HUDEP-2 (cell line): Measurements from ENCODE around the gene APBA3.

Experiments used
- DNase-seq, 76 experiments: peaks; one replicate each; lab custom pipeline; 2025; ENCODE audit not compliant: unreplicated experiment in 76 of 76; lab: John Stamatoyannopoulos, UW

The APBA3 gene

DNA sequence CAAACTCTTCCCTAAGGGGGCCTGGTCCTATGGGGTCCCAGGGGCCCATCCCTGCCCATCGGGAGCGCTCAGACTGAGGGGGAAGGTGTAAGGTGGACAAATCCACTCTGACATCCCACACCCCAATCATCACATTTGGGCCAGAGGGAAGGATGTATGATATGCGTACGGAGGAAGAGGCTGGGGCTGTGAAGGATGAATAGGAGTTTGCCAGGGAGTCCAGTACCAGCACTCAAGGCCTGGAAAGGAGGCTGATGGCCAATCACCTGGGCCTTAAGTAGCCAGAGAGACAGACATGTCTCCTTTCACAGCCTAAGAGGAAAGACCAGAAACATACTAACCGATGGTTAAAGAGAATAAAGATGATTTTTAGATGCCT, 38.4 kb downstream of the APBA3 start:
- DNase-seq: no peak

DNA sequence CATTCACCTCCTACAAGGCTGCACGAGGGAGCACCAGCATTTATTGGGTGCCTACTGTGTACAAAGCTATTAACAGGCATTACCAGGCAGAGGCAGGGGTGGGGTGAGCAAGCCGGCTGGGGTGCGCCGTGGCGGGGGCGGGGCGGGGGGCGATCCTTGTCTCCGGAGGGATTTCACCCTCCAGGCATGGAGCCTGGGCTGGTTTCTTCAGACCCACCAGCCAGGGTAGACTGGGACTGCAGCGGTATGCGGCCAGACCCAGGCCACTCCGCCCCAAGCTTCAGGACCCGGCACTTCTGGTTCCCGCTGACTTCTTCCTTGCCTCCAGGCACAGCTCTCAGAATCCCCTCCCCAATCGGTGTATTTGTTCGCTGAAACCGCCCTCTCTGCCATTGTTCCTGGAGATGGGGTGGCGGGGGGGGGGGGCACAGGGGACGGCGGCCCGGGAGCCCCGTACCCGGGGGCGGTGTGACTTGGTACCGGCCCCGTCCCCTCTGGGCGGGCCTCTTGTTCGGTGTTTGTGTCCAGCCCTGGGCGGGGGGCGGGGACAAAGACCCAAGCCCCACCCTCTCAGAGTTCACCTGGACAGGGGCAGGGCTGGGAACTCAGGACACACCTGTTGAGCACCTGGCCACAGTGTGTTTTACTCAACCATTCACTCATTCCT, 38.9 kb downstream of the APBA3 start:
- DNase-seq: no peak

DNA sequence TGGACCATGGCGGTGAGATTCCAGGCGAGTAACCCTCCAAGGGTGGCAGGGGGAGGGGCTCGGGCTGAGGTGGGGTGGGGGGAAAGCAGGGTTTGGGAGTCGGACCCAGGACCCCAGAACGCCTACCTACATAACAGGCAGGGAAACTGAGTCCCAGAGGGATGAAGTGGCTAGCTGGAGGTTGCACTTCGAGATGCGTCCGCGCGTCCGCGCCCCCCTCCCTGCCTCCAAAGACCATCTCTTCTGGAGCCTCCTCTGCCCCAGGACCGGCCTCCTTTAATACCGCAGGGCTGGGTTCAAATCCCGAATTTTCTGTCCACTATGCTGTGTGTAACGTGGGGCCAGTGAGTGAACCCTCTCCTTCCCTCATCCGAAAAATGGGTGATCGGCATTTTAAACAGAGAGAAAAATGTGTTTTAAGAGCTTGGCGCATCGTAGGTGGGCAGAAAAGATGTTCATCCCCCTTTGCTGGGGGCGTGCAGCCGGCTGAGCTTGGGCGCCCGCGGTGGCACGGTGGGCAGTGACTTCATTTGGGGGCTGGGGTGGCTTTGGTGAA, 39.5 kb downstream of the APBA3 start:
- no peak for DNase-seq

- DNase-seq: peak in 67 of 76 experiments; percentile 23 to 95 (median 68)
Measured at GRCh38 chr19:3721131-3721886, 40.2 kb downstream of the APBA3 start.

DNA sequence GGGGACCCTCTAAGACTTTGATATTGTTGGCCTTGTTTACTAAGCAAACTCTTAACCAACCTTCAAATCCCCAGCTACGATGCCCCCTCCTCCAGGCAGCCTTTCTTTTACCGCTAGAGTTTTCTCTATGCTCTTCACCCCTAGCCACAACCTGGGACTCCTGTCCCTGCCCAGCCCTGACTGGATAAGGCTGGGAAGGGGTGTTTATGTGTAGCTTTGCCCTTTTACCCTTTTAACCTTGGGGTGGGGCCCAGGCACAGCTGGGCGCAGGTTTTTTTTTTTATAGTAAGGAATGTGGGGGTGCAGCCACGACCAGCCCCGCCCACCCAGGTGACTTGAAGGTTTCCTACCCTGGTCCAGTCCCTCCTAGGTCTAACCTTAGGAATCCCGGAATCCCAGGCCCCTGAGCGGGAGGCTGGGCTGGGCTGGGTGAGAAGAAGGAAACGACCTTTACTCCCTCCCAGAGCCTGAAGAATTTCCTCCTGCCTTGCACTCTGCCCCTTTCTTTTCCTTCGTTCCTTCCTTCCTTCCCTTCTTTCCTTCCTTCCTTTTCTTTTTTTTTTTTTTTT, 41.1 kb downstream of the APBA3 start:
- DNase-seq: no peak

DNA sequence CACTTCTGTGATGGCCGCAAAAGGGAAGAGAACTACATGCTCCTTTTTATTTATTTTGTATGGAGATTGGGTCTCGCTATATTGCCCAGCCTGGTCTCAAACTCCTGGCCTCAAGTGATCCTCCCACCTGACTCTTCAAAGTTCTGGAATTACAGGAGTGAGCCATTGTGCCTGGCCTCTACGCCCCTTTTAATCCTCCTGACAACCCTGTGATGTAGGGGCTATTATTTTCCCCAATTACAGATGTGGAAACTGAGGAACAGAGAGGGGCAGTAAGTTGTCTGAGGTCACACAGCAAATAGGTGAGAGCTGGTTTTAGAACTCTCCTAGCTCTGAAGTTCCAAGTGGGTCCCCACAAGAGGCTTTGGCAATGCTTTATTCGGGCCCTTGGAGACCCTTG, 41.6 kb downstream of the APBA3 start:
- no peak for DNase-seq

DNA sequence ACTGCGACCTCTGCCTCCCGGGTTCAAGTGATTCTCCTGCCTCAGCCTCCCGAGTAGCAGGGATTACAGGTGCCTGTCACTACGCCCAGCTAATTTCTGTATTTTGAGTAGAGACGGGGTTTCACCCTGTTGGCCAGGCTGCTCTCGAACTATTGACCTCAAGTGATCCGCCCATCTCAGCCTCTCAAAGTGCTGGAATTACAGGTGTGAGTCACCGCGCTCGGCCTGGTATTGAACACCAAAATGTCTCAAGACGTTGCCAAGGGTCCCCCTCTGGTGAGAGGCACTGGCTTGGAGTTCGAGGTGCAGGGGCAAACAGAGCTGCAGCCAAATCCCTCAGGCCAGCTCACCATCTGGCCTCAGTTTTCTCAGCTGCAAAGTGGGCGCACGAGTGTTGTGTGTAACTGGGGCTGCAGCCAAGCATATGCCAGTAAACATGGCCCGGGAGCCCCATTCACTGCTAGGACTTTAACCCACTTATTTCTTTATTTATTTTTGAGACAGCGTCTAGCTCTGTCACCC, 45.3 kb downstream of the APBA3 start:
- no peak for DNase-seq

DNA sequence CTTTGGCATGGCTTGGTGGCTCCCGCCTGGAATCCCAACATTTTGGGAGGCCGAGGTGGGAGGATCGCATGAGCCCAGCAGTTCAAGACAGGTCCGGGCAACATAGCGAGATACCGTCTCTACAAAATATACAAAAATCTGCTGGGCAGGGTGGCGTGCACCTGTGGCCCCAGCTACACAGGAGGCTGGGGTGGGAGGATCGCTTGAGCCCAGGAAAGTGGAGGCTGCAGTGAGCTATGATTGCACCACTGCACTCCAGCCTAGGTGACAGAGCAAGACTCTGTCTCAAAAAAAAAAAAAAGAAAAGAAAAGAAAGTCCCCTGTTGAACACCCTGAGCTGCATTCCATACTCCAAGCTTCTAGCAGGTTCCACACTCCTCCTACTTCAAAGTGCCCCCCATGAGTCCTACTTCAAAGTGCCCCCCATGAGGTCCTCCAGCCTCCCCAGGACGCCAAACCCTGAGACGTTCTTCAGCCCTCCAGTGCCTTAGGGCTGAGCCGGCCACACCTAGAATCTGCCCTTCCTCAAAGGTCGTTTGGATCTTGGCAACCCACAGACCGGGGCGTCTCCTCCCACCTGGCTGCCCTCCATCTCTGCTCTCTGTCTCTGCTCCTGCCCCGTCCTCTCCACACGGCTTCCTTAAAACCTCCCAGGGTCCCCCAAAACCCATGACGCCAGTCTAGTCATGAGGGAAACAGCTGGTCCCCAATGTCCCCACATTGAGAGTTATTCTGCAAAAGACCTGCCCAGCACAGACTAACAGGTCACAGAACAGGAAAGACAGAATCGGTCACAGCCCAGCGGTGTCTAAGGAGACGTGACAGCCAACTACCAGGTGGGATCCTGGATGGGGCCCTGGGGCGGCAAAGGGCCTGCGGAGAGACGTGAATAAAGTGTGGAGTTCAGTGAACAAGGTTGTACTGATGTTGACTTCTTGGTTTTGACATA, 48.6 kb downstream of the APBA3 start:
- peak in 6 of 76 experiments; percentile 5 to 35 (median 26) for DNase-seq

DNA sequence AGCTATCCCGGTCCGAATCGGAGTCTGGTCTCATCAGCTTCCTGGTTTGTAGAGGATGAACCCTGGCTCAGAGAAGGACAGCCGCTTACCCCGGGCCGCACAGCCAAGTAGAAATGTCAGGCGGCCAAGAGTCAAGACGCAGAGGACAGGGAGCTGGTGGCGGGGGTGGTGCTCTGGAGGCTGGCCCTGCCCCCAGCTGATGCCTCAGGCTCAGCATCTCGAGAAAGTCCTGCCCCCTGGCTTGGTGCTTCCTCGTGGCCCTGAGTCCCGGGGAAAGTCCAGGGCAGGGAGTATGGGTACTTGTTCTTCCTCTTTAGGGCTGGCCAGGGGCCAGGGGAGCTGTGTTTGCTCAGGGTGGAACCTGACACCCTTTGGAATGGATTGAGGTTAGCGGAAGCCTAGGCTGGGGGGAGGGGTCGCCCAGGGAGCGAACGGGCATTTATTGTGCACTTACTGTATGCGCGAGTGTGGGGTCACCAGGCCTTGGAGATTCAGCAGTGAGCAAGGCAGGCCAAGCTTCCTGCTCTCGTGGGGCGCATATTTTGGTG, 51.2 kb downstream of the APBA3 start:
- peak in 25 of 76 experiments; percentile 6 to 50 (median 28) for DNase-seq

DNA sequence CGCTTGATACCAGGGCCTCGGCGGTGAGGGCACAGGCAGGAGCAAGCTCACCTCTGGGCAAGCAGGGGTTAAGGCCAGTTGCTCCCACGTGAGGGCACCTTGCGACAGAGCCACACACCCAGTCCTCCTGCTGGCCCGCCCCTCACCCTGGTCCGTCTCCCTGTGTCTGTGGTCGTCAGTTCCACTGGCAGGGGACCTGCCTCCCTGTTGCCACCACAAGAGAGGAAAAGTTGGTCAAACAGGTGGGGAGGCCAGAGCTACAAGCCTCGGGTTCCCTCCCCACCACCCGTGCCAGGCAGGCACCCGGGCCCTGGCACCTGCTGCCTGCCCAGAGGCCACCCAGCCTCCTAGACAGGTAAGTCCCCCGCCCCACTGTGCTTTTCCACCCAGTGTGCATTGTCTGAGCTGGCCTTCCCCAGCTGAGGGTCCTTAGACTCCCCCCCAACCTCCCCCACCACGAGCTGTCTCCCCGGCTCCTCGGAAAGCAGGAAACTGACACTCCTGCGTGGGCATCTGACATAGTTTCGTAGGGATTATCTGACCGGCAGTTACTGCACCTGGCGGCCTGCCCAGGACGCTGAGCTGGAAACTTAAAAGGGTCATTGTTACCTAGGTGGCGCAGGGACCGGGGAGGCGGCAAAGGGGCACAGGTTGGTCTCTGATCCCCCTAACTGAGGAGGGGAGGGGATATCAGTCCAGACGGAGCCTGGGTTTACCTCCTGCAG, 53.1 kb downstream of the APBA3 start, which contains the start of gene TJP3:
Gene TJP3, plus strand, starts transcription at position 178 of the 725 bp plus-strand sequence. CDS start 20,049 bp downstream, outside the sequence.
- DNase-seq: peak in 19 of 76 experiments; percentile 13 to 47 (median 23)

DNA sequence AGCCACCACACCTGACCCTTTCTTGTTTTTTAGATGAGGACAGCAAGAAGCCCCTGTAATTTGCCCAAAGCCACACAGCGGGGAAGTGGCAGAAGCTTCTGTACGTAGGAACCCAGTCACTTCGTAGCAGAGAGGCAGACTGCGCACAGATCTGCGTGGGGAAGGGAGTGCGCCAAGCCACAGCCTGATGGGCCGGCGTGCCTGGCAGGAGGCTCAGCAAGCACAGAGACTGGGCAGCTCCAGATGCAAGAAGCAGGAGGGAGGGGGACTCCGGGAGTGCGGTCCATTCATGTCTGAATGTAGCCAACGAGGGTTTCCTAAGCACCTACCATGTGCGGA, 53.7 kb downstream of the APBA3 start:
- DNase-seq: no peak

DNA sequence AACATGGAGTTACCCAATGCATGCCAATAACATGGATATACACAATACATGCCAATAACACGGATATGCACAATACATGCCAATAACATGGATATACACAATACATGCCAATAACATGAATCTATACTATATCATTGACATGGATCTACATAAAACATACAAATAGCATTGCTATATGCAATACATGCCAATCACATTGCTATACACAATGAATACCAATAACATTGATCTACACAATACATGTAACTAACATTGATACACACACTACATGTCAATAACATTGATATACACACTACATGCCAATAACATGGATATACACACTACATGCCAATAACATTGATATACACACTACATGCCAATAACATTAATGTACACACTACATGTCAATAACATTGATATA, 60.3 kb downstream of the APBA3 start:
- no peak for DNase-seq
